K562 (cell line): Measurements from ENCODE around the gene MYO1D.

Experiments
- JUND ChIP-seq, 2 experiments: IDR thresholded peaks; 2 replicates in 1 of 2; 3 replicates in 1 of 2; pipeline ENCODE4 v1.6.1; 2011; ENCODE audit warnings: borderline replicate concordance in 2 of 2, low read depth in 2 of 2, low read length in 2 of 2, improper control_type of control experiment in 1 of 2, missing biosample characterization in 1 of 2, missing genetic modification characterization in 1 of 2, missing genetic modification reagents in 1 of 2
- SMC3 ChIP-seq: conservative IDR thresholded peaks from 2 replicates; pipeline ENCODE4 v1.6.1; 2011; ENCODE audit warnings: low read depth, low read length, improper control_type of control experiment; ENCODE audit not compliant: insufficient read depth
- TCFL5 ChIP-seq: fragments of 250-450 bp; sonication (Bioruptor Pico); conservative IDR thresholded peaks from 2 replicates; pipeline ENCODE4 v1.6.1; 2021; ENCODE audit warnings: mild to moderate bottlenecking, moderate library complexity, matching md5 sums
- ZFPM2 ChIP-seq: fragments of 250-450 bp; sonication (Bioruptor Pico); IDR thresholded peaks from 2 replicates; pipeline ENCODE4 v1.5.1; 2022; ENCODE audit warnings: mild to moderate bottlenecking
- ZNF253 ChIP-seq: fragments of 250-450 bp; sonication (Bioruptor Pico); conservative IDR thresholded peaks from 2 replicates; pipeline ENCODE4 v1.6.1; 2021; ENCODE audit warnings: mild to moderate bottlenecking
- TF ChIP-seq, protein P1 (sequence below), 3 experiments: IDR thresholded peaks in 2 of 3; conservative IDR thresholded peaks in 1 of 3; 2 replicates each; pipeline ENCODE4 v1.5.1; 2011 to 2012; ENCODE audit warnings: low read length in 3 of 3, mild to moderate bottlenecking in 3 of 3, control low read depth in 2 of 3, improper control_type of control experiment in 1 of 3, inconsistent platforms in 1 of 3, low read depth in 1 of 3, mixed read lengths in 1 of 3, moderate library complexity in 1 of 3; ENCODE audit not compliant: insufficient read depth in 2 of 3
- TF ChIP-seq, protein P2 (sequence below): fragments of 250-450 bp; sonication (Bioruptor Pico); IDR thresholded peaks from 2 replicates; pipeline ENCODE4 v1.5.0; 2020; ENCODE audit warnings: mild to moderate bottlenecking, borderline replicate concordance

DNA sequence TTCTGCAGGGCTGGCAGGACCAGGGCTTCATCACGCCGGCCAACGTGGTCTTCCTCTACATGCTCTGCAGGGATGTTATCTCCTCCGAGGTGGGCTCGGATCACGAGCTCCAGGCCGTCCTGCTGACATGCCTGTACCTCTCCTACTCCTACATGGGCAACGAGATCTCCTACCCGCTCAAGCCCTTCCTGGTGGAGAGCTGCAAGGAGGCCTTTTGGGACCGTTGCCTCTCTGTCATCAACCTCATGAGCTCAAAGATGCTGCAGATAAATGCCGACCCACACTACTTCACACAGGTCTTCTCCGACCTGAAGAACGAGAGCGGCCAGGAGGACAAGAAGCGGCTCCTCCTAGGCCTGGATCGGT is 388.8 kb downstream of the MYO1D start:
- no peak for TF ChIP-seq ZFPM2
- no peak for TF ChIP-seq TCFL5 (CRISPR knock-in tag)
- no peak for TF ChIP-seq SMC3
- TF ChIP-seq JUND (IDR thresholded peaks at IDR 0.05; ENCODE audit: borderline replicate concordance, low read depth, low read length) = no peak
- TF ChIP-seq JUND (tag; IDR thresholded peaks at IDR 0.05; ENCODE audit: borderline replicate concordance, low read depth, low read length) = no peak
- TF ChIP-seq, protein P1, sequence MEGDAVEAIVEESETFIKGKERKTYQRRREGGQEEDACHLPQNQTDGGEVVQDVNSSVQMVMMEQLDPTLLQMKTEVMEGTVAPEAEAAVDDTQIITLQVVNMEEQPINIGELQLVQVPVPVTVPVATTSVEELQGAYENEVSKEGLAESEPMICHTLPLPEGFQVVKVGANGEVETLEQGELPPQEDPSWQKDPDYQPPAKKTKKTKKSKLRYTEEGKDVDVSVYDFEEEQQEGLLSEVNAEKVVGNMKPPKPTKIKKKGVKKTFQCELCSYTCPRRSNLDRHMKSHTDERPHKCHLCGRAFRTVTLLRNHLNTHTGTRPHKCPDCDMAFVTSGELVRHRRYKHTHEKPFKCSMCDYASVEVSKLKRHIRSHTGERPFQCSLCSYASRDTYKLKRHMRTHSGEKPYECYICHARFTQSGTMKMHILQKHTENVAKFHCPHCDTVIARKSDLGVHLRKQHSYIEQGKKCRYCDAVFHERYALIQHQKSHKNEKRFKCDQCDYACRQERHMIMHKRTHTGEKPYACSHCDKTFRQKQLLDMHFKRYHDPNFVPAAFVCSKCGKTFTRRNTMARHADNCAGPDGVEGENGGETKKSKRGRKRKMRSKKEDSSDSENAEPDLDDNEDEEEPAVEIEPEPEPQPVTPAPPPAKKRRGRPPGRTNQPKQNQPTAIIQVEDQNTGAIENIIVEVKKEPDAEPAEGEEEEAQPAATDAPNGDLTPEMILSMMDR (IDR thresholded peaks at IDR 0.05 in 2 of 3, conservative IDR thresholded peaks at IDR 0.05 in 1 of 3; ENCODE audit: insufficient read depth in 2 of 3, low read depth in 1 of 3, low read length in 3 of 3) = no peak
- TF ChIP-seq, protein P2, sequence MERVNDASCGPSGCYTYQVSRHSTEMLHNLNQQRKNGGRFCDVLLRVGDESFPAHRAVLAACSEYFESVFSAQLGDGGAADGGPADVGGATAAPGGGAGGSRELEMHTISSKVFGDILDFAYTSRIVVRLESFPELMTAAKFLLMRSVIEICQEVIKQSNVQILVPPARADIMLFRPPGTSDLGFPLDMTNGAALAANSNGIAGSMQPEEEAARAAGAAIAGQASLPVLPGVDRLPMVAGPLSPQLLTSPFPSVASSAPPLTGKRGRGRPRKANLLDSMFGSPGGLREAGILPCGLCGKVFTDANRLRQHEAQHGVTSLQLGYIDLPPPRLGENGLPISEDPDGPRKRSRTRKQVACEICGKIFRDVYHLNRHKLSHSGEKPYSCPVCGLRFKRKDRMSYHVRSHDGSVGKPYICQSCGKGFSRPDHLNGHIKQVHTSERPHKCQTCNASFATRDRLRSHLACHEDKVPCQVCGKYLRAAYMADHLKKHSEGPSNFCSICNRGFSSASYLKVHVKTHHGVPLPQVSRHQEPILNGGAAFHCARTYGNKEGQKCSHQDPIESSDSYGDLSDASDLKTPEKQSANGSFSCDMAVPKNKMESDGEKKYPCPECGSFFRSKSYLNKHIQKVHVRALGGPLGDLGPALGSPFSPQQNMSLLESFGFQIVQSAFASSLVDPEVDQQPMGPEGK (CRISPR knock-in tag) = no peak
- no peak for TF ChIP-seq ZNF253 (CRISPR knock-in tag)
